Hepatocyte (in vitro differentiated cells): ENCODE results near the gene ARL6IP4.

Experiments used
- EZH2phosphoT487 ChIP-seq: fragments of 200-600 bp; sonication (generic); IDR thresholded peaks from one replicate; pipeline ENCODE4 v1.6.1; 2018; ENCODE audit warnings: antibody characterized with exemption, mild to moderate bottlenecking, low read depth, moderate library complexity; ENCODE audit not compliant: unreplicated experiment, severe bottlenecking
- TF ChIP-seq, protein P1 (sequence below): fragments of 200-600 bp; sonication (generic); IDR thresholded peaks from 2 replicates; pipeline ENCODE4 v1.5.1; 2016; ENCODE audit warnings: antibody characterized with exemption, mild to moderate bottlenecking; ENCODE audit not compliant: poor library complexity

DNA sequence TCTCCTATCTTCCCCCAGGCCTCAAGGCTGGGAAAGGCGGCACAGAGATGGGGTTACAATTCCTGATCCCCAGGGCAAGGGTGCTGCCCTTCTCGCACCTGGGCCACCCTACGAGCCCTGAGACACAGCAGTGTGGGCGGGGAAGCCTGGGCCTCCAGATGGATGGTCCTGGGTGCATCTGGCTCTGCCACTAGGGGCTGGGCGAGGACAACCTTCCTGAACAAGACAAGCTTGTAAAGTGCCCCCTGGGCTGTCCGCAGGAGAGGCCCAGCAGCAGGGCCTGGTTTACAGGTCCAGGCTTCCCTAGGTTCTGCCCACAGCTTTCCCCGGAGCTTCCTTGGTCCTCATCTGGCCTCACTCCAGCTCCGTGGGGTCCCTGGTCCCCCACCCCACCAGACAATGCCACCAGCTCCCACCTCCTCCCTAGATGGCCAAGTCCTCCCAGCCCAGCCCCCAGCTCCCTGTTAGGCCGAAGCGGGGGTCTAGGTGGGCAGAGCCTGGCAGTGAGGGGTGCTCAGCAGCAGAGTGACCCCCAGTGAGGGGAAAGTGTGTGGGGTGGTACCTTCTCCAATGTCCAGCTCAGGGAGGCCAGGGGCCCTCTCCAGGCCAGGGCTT lies 8.9 kb downstream of the ARL6IP4 start:
- TF ChIP-seq, protein P1, sequence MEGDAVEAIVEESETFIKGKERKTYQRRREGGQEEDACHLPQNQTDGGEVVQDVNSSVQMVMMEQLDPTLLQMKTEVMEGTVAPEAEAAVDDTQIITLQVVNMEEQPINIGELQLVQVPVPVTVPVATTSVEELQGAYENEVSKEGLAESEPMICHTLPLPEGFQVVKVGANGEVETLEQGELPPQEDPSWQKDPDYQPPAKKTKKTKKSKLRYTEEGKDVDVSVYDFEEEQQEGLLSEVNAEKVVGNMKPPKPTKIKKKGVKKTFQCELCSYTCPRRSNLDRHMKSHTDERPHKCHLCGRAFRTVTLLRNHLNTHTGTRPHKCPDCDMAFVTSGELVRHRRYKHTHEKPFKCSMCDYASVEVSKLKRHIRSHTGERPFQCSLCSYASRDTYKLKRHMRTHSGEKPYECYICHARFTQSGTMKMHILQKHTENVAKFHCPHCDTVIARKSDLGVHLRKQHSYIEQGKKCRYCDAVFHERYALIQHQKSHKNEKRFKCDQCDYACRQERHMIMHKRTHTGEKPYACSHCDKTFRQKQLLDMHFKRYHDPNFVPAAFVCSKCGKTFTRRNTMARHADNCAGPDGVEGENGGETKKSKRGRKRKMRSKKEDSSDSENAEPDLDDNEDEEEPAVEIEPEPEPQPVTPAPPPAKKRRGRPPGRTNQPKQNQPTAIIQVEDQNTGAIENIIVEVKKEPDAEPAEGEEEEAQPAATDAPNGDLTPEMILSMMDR, result no peak
- no peak for TF ChIP-seq EZH2phosphoT487
